22Rv1 (cell line): Measurements from ENCODE around the gene ERC1.
"Not testable (repeated sequence)": the region's sequence is repeated elsewhere in the genome, so short reads cannot be mapped to it uniquely, and the experiment has no call there.

ENCODE experiments used
- H3K27ac ChIP-seq: fragments of 450-650 bp; 2 replicates; pipeline ENCODE4 v1.5.1; 2017
- CTCF ChIP-seq: fragments of 450-650 bp; IDR thresholded peaks from 2 replicates; pipeline ENCODE4 v1.5.1; 2017; ENCODE audit warnings: mild to moderate bottlenecking
- ZFX ChIP-seq: fragments of 450-650 bp; IDR thresholded peaks from 2 replicates; pipeline ENCODE4 v1.6.1; 2017; ENCODE audit warnings: antibody characterized with exemption, borderline replicate concordance

The ERC1 gene

DNA sequence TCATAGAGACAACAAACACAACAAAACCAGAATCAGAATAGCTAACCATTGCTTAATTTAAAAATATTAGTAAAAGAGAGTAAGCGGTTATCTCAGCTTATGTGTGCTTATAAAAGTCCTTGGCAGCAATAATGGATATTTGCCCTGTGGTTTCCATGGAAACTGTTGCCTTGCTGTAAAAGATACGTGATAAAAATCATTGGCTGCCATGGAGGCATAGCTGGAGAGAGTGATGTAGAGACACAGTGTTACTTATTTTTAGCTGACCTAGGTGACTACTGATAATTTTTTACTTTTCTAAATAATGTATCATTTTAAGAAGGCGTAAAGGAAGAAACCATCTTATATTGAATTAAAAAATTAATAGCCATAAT, 92.9 kb downstream of the ERC1 start:
- H3K27ac ChIP-seq: peak overlapping the region; percentile 45
- TF ChIP-seq CTCF (no peak), ZFX (no peak)

GRCh38 chr12:1091350-1091749, 100.3 kb downstream of the ERC1 start:
- peak overlapping the region; percentile 21; the same call in 1 of the 2 replicates for H3K27ac ChIP-seq
- TF ChIP-seq ZFX (no peak), CTCF (no peak)

DNA sequence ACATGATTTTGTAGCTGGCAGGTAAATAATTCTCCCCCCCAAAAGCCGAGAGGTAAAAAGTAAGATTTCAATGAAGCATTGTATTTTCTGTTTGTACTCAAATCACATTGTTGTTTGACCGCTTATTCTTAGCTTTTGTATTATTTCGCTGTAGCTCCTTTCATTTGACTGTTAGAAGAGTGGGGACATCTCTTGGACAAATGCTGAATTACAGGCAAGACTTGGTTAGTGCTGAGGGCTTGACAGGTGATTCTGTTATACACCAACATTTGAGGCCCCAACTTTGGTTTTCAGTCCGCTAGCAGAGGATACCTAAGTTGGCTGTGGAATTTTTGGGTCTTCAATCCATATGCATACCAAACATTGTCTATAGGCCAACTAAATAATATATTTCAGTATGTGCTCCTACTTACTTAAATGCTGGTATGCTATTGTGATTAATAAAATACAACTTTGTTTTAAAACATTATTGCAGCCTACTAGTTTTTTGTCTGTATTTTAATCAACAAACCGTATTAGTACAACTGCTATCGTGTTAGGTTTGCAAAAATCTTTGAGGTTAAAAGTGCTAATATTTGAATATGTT, 102.2 kb downstream of the ERC1 start:
- peak; percentile 91 for TF ChIP-seq CTCF
- TF ChIP-seq ZFX: no peak
- no peak overlapping the region for H3K27ac ChIP-seq

DNA sequence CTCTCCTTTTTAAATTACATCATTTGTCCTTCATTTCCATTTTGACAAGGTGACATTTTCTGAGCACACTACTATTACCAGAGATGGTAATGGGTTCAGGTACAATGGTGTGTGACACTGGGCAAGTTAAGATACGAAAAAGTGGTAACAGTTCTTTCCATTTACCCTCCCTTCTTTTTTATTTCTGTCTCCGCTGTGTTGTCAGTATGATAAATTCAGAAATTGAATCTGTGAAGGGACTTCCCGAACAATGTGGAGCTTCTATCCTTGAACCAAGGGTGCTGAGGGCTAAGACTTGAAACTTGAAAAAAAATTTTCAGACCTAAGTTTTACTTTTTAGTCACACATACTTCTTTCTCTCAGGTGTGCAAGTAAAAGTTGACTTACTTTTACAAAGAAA, 103.7 kb downstream of the ERC1 start:
- TF ChIP-seq ZFX: no peak
- TF ChIP-seq CTCF: no peak
- H3K27ac ChIP-seq: no peak overlapping the region

DNA sequence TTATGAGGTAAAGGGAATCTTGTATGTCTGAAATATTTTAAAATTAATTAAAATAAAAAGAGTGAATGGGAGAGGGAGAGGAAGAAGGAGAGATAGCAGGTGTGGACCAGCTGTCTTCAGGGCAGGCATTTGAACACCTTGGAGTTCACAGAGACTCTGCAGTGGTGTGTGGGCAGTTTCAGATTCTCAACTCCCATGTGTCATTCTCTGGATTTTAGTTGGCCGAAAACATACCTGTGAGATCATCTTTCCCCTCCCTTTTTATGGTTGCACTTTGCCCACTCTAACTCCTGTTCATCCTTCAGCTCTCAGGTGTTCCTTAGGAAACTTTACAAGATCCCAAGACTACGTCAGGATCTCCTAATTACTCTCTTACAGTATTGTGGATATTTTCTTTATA, 108.1 kb downstream of the ERC1 start:
- TF ChIP-seq ZFX (no peak), CTCF (no peak)

GRCh38 chr12:1099618-1100017, 108.6 kb downstream of the ERC1 start:
- H3K27ac ChIP-seq: not testable (repeated sequence)

More for the DNA sequence above, 108.1 kb downstream of the ERC1 start:
- H3K27ac ChIP-seq: no peak overlapping the region

GRCh38 chr12:1102115-1102514, 111.1 kb downstream of the ERC1 start:
- TF ChIP-seq CTCF (no peak), ZFX (no peak)
- no peak overlapping the region for H3K27ac ChIP-seq

GRCh38 chr12:1102791-1103450, 111.9 kb downstream of the ERC1 start:
- no peak overlapping the region for H3K27ac ChIP-seq
- TF ChIP-seq ZFX (no peak), CTCF (no peak)
